GM18526 (cell line): Measurements from ENCODE around the gene RSPO4.

Experiments
- POLR2A ChIP-seq: IDR thresholded peaks from 3 replicates; pipeline ENCODE4 v1.6.1; 2011; ENCODE audit not compliant: insufficient read length; ENCODE audit errors: extremely low read depth

RSPO4 gene

DNA sequence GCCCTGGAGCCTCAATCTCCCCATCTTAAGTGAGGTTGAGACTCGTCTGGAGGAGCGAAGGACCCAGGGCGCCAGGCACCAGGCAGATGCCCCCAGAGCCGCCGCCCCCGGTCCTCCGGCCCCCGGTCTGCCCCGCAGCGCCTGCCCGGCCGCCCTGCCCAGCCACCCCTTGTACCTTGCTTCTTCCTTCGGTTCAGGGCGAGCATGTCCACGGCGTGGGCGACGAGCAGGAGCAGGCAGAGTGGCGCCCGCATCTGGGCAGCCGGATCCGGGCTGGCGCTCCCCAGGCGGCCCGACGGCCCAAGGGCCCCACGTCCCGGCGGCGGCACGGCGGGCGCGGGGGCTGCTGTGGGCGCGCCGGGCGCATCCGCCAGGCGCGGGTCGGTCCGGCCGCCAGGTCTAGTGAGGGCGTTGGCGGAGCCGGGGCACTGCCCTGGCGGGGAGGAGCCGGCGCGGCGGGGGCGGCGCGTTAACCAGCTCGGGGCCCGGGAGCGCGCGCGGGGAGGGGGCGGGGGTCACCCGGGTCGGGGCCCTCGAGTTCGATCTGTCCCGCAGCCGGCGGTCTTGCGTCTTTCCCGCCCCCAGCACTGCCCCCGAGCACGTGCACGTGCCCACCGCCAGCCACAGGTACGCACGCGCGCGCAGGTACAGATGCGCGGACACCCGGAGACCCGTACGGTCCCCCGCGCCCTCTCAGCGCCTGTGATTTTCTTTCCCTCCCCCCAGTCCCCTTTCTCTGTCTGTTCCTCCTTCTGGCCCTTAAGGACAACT lies at the start of gene RSPO4:
Gene RSPO4 (minus strand): TSS at position 401 of the 771 bp plus-strand sequence. CDS start 147 bp downstream, at position 254.
- TF ChIP-seq POLR2A, result no peak

DNA sequence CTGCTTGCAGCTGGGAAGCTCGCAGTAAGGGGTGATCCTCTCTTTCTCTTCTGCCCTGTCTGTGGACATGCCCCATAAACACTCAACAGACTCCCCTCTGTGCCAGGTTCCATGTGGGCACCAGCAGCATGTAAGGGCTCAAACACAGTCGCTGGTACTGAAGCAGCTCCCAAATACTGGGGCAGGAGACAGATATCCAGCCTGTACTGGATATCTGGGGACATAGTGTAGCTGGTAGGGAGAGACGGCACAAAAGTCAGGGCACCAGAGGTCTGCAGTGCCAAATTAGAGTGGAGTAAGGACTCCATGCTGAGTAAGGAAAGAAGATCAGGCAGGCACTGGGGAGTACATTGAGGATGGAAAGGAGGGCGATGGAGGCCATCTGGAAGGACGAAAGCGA lies 48.3 kb upstream of the RSPO4 start:
- TF ChIP-seq POLR2A, result no peak

DNA sequence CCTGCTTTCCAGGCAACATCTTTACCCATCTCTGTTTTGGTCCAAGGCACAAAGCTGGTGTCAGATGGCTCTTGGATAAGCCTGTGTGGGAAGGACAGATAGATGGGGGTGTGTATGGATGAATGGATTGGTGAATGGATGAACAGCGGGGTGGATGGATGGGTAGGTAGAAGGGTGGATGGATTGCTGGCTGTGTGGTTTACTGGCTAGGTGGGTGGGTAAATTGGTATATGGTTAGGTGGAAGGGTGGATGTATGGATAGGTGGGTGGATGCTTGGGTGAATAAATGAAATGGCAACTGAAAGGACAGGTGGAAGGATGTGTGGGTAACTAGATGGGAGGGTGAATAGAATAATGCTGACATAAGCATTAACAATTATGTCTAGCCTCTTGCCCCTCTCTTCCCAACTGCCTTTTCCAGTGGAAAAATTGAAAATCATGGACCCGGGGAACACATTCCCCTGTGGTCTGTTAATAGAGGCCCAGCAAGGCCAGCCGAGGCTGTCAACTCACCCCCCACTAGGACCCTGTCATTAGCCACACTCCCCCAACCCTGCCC lies 43.8 kb upstream of the RSPO4 start:
- TF ChIP-seq POLR2A, result no peak

DNA sequence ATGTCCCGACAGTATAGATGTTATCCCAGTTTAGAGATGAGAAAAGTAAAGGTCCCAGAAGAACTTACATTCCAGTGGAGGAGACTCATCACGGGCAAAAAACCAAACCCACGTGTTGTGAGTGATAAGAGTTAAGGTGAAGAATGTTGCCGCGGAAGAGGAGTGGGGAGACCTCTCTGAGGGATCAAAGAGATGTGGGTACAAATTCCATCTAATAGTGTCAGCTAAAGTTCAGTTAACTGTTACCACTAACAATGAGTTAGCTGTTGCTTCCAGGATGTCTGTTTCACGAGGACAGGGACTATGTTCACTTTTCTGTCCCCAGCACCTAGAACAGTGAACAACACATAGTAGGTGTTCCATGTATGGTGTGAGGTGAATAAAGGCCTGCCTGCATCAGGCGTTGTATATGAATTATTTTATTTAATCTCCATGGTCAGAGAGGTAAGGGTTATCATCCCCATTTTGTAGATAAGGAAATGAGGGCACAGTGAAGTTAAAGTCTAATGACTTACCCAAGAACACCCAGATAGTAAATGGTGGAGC lies 39.8 kb upstream of the RSPO4 start:
- TF ChIP-seq POLR2A, result no peak

DNA sequence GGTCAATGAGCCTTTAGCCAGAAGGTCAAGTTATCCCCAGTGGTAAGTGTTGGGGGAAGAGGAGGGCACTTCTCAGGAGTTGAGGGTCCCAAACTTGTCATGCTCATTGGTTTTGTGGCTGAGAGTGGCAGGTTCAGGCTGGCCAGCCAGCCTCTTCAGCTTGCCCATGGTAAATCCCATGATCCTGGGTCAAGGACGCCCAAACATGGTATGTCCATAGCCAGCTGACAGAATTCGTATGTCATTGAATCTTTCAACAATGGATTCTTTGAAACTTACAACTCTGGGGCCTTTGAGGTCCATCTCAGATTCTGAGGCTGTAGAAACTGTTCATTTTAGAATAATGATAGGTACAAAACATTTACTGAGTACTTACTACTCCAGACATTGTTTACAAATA lies 36.1 kb upstream of the RSPO4 start:
- no peak for TF ChIP-seq POLR2A

DNA sequence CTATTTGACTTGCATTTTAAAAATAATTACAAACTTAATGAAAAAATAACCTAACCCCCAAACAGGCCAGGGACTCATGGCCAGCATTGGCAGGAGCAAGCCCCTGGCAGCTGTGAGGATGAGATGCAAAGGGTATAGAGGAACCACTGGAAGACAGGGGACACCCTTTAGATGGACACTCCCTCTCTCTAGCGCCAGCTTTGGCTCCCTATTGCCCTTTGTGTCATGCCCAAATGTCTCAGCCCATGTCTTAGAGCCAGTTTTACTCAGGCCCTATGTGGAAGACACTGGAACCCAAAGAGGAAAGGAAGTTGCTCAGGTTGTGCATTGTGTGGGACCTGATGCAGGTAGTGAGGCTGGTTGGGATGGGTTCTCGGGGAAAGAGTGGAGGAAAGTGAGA lies 34.9 kb upstream of the RSPO4 start:
- no peak for TF ChIP-seq POLR2A

DNA sequence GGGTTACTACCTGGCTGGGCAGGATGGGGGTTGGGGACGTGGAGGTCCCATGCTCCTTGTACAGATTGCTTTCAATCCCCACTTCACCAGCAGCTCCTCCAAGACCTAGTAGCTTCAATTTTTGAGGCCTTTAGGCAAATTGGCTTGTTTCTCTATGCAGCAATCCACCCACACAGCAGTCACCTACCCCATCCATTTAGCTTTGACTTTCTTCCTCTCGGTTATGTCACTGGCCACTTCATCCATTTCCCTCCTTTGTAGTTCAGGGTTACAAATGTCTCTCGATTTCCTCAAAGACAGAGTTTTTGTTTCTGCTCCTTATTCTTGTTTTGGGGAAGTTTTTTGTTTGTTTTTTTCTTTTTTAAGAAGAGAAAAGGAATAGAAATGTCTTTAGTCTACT lies 33.4 kb upstream of the RSPO4 start:
- no peak for TF ChIP-seq POLR2A

DNA sequence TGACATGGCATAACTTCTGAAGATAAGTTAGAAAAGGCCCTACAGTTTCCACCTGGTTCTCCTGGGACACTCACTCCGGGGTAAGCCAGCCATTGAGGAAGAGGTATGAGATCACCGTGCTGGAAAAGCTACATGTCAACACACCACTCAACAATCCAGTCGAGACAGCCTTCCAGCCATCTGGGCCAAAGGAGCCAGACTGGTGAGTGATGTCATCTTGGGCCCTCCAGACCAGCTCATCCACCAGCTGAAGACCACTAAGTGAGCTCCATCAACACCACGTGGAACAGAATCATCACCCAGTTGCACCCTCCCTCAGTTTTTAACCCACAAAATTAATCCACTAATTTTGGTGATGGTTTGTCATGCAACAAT lies 32.3 kb upstream of the RSPO4 start:
- no peak for TF ChIP-seq POLR2A

DNA sequence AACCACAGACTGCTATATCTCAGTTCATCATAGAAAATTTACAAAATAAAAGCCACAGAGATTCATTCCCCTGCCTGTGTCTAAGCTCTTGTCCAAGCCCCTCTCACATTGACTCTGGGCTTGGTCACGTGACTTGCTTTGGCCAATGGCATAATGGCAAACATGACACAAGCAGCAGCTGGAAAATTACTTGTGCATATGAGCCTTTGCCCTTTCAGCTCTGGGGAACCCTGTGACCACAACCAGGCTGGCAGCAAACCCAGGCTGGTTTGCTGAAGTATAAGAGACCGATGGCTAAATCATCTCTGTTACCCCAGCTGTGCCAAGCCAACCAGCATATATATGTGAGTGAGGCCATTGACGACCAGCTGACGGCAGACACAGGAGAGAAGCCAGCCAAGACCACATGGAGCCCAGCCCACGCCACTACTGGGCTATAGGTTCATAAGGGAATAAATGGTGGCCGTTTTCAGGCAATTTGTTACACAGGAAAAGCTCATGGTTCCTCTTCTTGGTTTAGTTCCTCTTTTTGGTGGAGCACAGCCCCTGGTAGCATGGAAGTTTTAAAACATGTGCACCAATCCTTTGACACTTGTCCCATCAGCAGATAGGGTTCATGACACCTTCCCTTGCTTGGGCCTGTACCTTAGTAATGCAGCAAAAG lies 31.8 kb upstream of the RSPO4 start:
- TF ChIP-seq POLR2A, result no peak

DNA sequence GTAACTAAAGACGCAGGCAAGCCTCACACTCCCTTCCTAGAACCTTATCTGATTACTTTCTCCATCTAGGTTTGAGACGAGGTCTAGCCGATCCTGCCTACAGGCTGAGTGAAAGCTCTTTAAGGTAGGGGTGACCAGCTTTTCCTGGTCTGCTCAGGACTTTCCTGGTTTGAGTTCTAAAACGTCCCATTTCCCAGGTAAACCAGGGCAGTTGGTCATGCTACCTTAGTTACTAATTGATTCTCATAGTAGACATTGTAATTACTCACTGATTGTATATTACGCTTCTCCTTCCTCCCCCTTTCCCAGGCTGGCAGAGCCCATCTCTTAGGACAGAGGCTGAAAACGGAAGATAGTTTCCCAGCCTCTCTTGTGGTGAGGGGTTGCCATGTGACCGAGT lies 27.9 kb upstream of the RSPO4 start:
- TF ChIP-seq POLR2A, result no peak

DNA sequence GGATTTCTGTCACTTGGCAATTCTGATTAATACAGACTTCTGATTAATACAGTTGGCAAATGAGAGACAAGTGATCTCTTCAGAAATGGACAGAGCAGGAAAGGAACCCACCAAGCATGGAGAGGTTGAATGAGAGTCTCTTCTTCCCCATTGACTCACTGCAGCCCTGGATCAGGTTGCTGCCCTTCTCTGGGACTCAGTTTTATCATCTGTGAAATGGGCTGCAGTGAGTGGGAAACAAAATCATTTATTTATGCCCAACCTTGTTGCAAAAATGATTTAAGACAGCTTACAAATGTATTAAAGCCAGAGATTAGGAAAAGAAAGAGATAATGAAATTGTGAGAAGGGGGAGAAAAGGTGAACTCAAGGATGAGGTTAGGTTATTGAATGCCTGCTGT lies 20.8 kb upstream of the RSPO4 start:
- no peak for TF ChIP-seq POLR2A

DNA sequence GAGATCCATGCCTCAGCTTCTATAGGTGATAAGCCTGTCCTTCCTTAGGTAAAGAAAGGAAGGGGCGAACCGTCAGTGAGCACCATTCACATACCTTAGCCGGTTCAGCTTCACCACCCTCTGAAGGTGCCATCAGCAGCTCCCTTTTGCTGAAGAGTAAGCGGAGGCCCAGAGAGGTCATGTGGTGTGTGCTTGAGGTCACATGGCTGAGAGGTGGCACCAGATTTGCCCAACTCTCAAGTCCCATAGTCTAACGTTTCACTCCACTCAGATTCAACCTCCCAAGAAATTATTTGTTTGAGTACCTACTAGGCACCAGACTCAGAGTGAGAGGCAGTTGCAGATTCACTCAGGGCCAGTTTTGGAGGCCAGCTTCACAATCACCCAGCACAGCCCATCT lies 18.5 kb upstream of the RSPO4 start:
- TF ChIP-seq POLR2A, result no peak

DNA sequence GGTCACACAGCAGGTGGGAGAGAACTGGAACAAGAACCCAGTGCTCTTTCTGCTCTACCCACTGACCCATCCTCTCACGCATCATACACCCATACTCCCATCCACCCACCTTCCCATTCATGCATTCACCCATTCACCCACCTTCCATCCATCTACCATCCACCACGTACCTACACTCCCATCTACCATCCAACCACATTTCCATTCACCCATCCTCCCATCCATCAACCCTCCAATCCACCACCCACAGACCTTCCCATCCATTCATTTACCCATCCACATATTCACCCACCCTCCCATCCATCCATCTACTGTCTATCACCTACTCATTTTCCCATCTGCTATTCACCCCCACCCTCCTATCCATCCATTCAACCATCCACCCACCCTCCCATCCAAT lies 17.2 kb upstream of the RSPO4 start:
- no peak for TF ChIP-seq POLR2A

DNA sequence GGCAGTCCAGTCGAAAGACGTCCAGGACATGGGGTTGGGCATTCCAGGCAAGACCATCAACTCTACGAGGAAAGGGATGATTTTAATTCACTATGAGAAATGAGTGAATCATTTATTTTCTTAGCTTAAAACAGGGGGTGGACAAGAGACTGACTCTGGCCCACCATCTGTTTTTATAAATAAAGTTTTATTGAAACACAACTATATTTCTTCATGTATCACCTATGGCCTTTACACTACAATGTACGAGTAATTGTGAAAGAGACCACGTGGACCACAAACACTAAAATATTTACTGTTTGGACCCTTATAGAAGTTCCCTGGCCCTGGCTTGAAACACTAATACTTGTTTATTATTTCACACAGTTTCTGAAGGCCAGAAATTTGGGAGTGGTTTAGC lies 15.6 kb upstream of the RSPO4 start:
- no peak for TF ChIP-seq POLR2A

DNA sequence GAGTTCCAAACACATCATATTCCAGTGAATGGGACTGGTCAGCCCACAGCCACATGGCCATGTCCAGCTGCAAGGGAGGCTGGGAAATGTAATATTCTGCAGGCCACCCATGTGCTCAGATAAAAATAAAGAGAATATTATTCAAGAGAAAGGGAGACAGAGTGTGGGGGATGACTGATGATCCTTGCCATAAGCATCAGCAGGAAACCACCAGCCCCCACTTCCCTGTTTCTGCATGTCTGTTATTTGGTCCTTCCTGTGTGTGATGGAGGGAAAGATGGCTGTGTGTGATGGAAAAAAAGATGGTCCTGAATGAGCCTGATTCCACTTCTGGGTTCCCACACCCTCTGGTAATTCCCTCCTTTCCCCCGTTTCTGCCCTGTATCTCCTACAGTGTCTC lies 13.1 kb upstream of the RSPO4 start:
- no peak for TF ChIP-seq POLR2A

DNA sequence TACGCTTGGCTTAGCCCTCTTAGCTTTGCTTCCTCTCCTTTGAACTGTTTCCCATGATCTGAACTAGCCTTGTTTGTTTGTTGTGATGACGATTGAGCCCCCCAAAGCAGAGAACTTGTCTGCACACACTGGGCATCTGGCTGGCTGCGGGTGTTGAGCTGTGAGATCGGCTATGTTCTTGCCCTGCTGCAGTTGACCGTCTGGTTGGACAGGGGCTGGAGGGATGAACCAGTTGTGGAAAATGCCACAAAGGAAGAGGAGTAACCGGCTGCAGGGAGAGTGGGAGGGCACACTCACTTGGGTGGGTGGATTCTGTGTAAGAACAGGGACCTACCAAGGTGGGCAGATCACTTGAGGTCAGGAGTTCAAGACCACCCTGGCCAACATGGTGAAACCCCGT lies 12.4 kb upstream of the RSPO4 start:
- TF ChIP-seq POLR2A, result no peak
